ENCODE results near the gene TNC. TPM values are rescaled to one million over a fixed set of nuclear protein-coding genes. Genes with fewer than 3 reads are reported as not detected.

The TNC gene
- total and polyA plus RNA-seq, 2 donors from 2014 or later = 9.4 to 254 TPM

DNA sequence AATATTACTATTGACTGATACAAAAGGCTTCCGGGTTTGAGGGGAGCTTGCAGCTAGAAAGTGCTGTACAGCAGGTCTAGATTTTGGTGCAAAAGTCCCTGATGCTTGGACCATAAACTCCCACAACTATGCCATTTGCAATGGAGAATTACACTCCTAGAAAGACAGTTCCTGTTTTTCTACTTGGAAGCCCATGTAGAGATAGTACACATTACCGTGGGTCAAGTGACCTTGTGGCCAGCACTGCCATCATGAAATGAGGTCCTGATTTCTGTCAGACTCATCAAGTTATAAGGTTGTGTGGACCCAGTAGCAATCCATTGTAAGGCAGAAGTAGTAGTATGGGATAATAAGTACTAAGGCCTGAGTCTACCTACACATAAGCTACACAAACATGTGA lies 144.7 kb downstream of the TNC start:
- TF ChIP-seq, protein P1, sequence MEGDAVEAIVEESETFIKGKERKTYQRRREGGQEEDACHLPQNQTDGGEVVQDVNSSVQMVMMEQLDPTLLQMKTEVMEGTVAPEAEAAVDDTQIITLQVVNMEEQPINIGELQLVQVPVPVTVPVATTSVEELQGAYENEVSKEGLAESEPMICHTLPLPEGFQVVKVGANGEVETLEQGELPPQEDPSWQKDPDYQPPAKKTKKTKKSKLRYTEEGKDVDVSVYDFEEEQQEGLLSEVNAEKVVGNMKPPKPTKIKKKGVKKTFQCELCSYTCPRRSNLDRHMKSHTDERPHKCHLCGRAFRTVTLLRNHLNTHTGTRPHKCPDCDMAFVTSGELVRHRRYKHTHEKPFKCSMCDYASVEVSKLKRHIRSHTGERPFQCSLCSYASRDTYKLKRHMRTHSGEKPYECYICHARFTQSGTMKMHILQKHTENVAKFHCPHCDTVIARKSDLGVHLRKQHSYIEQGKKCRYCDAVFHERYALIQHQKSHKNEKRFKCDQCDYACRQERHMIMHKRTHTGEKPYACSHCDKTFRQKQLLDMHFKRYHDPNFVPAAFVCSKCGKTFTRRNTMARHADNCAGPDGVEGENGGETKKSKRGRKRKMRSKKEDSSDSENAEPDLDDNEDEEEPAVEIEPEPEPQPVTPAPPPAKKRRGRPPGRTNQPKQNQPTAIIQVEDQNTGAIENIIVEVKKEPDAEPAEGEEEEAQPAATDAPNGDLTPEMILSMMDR (IDR thresholded peaks at IDR 0.05; ENCODE audit: borderline replicate concordance, extremely low read depth, insufficient read depth) = no peak
- H3K4me3 ChIP-seq (ENCODE audit: low read length in 3 of 3) = no peak overlapping the region
- no peak overlapping the region for H3K27ac ChIP-seq (ENCODE audit: low read depth in 2 of 2, low read length in 2 of 2)
- H3K27me3 ChIP-seq (ENCODE audit: control insufficient read depth, insufficient read depth, low read length) = no peaks in the 10 kb centered on the region
- H3K9me3 ChIP-seq (ENCODE audit: control insufficient read depth in 2 of 3, insufficient read depth in 1 of 3, low read length in 3 of 3) = no peaks in the 10 kb centered on the region
- H3K36me3 ChIP-seq (ENCODE audit: control insufficient read depth in 2 of 3, insufficient read depth in 3 of 3, low read length in 3 of 3) = no peaks in the 10 kb centered on the region
- H3K4me1 ChIP-seq (ENCODE audit: control insufficient read depth in 2 of 3, insufficient read depth in 2 of 3, low read depth in 1 of 3, low read length in 3 of 3) = no peaks in the 10 kb centered on the region
- H3K9ac ChIP-seq (ENCODE audit: low read length in 3 of 3) = no peak overlapping the region
- FAIRE-seq (no peak), DNase-seq (no peak)
- intact Hi-C loops (cut with DNase I) = no loop called here

DNA sequence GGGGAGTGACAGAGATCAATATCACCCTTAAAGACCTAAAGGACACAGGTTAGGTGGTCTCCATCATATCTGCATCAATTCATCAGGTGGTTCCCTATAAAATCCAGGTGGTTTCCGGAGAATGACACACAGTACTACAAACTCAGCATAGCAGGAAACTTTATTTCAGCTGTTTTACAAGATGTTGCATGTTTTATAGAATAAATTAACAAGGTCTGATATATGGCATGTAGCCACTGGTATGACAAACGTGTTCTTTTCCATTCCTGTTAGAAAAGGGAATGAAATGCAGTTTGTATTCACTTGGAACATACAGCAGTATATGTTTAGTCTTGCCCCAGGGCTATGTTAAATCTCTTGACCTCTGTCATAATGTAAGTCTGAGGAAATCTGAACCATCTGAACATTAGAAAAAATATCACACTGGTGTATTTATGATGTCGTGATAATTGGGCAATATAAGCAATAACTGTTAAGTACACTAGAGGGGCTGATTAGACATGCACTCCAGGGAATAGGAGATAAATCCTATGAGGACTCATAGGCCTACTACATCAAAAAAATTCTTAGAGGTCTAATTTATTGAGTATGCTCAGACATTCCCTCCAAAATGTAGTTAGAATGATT lies 145.3 kb downstream of the TNC start:
- no peak for FAIRE-seq
- no peak overlapping the region for H3K4me3 ChIP-seq (ENCODE audit: low read length in 3 of 3)
- H3K4me1 ChIP-seq (ENCODE audit: control insufficient read depth in 2 of 3, insufficient read depth in 2 of 3, low read depth in 1 of 3, low read length in 3 of 3) = no peaks in the 10 kb centered on the region
- intact Hi-C loops (cut with DNase I) = no loop called here
- TF ChIP-seq, protein P1 (IDR thresholded peaks at IDR 0.05; ENCODE audit: borderline replicate concordance, extremely low read depth, insufficient read depth) = no peak
- H3K27me3 ChIP-seq (ENCODE audit: control insufficient read depth, insufficient read depth, low read length) = no peaks in the 10 kb centered on the region
- H3K27ac ChIP-seq (ENCODE audit: low read depth in 2 of 2, low read length in 2 of 2) = no peak overlapping the region
- H3K36me3 ChIP-seq (ENCODE audit: control insufficient read depth in 2 of 3, insufficient read depth in 3 of 3, low read length in 3 of 3) = no peaks in the 10 kb centered on the region
- H3K9ac ChIP-seq (ENCODE audit: low read length in 3 of 3) = no peak overlapping the region
- no peak for DNase-seq
- H3K9me3 ChIP-seq (ENCODE audit: control insufficient read depth in 2 of 3, insufficient read depth in 1 of 3, low read length in 3 of 3) = no peaks in the 10 kb centered on the region

Other genes starting within 250 kb of the TNC start
- 5.0 TPM for gene TNFSF8, start 187.6 kb downstream of the TNC start, total RNA-seq
- 0.43 TPM for gene TNFSF8, start 187.6 kb downstream of the TNC start, polyA plus RNA-seq (ENCODE audit: insufficient read depth, low read depth, low replicate concordance)